ENCODE data around the gene SLC4A9.

DNA sequence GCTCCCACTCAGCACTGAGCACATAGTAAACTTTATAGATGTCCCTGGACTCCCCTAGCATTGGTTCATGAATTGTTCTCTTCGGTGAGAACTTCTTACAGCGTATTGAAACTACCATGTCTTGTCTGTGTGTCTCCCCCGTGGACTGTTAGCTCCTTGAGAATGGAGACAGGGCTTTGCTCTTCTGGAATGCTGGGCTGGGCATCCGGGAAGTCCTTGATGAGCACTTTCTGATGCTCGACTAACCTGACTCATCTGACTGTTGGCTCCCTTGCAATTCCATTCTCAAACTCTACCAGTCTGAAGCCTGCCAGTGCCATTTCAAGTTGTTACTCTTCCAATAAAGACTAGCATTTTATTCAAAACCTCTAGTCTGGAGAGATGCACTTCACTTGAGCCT, 42.1 kb upstream of the SLC4A9 start:
- TF ChIP-seq BHLHE40 (IDR thresholded peaks at IDR 0.05; ENCODE audit: borderline replicate concordance) (no peak), ELF4 (IDR thresholded peaks at IDR 0.05) (no peak), SP1 (IDR thresholded peaks at IDR 0.05) (no peak), FOXK2 (IDR thresholded peaks at IDR 0.05) (no peak), FOXM1 (IDR thresholded peaks at IDR 0.05; ENCODE audit: borderline replicate concordance) (no peak), ARNT (IDR thresholded peaks at IDR 0.05) (no peak), ZNF384 (IDR thresholded peaks at IDR 0.05) (no peak), HDGF (IDR thresholded peaks at IDR 0.05; ENCODE audit: borderline replicate concordance) (no peak), FOXA1 (IDR thresholded peaks at IDR 0.05) (no peak)
- TF ChIP-seq, protein P1, sequence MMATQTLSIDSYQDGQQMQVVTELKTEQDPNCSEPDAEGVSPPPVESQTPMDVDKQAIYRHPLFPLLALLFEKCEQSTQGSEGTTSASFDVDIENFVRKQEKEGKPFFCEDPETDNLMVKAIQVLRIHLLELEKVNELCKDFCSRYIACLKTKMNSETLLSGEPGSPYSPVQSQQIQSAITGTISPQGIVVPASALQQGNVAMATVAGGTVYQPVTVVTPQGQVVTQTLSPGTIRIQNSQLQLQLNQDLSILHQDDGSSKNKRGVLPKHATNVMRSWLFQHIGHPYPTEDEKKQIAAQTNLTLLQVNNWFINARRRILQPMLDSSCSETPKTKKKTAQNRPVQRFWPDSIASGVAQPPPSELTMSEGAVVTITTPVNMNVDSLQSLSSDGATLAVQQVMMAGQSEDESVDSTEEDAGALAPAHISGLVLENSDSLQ (IDR thresholded peaks at IDR 0.05) = no peak

Measured in HEK293T (cell line).